ENCODE data around the gene CREB5. TPM values are rescaled to one million over a fixed set of nuclear protein-coding genes. Genes with fewer than 3 reads are reported as not detected.

Gene CREB5
- total RNA-seq, 4 donors from 2014 or later, result 16.8 to 22.4 (median 20.9) TPM

DNA sequence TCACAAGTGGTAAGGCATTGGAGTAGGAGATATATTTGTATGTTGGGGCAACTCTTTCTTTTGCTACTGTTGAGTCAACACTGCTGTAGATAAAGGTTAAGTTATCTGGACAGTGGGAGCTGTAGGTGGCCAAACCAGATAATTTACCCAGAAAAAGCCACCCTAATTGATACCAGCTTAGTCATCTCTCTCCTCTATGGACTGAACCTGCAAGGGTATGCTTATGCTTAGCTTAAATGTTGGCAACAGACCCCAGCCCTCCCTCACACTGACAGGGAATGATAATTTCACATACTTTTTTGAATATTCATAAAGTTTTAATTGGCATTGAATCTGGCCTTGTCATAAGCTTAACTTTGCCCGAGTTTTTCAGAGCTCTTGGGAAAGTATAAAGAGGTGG, 66.3 kb downstream of the CREB5 start:
- no peak overlapping the region for H3K4me3 ChIP-seq
- peaks cover 0 to 24% (median 2%) of the 10 kb centered on the region in 4 donors for H3K4me1 ChIP-seq
- H3K9me3 ChIP-seq, result no peaks in the 10 kb centered on the region
- 59 to 64% methylated on average over 1 of the region's 1 CpG for WGBS, 2 donors
- H3K27me3 ChIP-seq, result no peaks in the 10 kb centered on the region
- TF ChIP-seq, protein P1, sequence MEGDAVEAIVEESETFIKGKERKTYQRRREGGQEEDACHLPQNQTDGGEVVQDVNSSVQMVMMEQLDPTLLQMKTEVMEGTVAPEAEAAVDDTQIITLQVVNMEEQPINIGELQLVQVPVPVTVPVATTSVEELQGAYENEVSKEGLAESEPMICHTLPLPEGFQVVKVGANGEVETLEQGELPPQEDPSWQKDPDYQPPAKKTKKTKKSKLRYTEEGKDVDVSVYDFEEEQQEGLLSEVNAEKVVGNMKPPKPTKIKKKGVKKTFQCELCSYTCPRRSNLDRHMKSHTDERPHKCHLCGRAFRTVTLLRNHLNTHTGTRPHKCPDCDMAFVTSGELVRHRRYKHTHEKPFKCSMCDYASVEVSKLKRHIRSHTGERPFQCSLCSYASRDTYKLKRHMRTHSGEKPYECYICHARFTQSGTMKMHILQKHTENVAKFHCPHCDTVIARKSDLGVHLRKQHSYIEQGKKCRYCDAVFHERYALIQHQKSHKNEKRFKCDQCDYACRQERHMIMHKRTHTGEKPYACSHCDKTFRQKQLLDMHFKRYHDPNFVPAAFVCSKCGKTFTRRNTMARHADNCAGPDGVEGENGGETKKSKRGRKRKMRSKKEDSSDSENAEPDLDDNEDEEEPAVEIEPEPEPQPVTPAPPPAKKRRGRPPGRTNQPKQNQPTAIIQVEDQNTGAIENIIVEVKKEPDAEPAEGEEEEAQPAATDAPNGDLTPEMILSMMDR (IDR thresholded peaks at IDR 0.05), result no peak
- no peak for TF ChIP-seq EP300 (IDR thresholded peaks at IDR 0.05)
- TF ChIP-seq POLR2A (IDR thresholded peaks at IDR 0.05), result no peak
- H3K36me3 ChIP-seq, result no peaks in the 10 kb centered on the region
- H3K27ac ChIP-seq, result no peak overlapping the region
- no peak for DNase-seq (ENCODE audit: low spot score in 2 of 2)

DNA sequence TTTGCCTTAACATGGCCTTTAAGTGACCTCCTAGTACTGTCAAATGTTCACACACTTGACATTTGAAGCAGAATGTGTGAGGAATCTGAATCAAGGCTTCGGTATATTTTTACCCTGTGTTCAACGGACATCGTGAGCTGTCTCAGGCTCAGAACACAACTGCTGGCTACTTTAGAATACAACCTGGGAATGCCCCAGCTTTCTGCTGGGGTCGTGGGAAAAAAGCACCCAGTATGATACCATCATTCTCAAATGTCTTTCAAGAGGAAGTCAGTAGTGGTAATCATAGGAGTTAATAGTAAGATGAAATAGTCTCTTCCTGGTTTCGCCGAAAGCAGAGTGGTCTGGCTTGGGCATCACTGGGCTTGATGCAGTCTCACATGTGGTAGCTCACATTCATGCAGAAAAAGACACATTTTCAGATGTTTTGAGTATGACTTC, 67.2 kb downstream of the CREB5 start:
- Histone ChIP-seq H3K4me3 (no peak overlapping the region), H3K27me3 (no peaks in the 10 kb centered on the region), H3K9me3 (no peaks in the 10 kb centered on the region), H3K36me3 (no peaks in the 10 kb centered on the region), H3K4me1 (peaks cover 0 to 19% (median 2%) of the 10 kb centered on the region in 4 donors), H3K27ac (no peak overlapping the region)
- no peak for DNase-seq (ENCODE audit: low spot score in 2 of 2)
- 84 to 87% methylated on average over 6 of the region's 6 CpGs for WGBS, 2 donors
- TF ChIP-seq, protein P1 (IDR thresholded peaks at IDR 0.05), result no peak
- TF ChIP-seq EP300 (IDR thresholded peaks at IDR 0.05) (no peak), POLR2A (IDR thresholded peaks at IDR 0.05) (no peak)

DNA sequence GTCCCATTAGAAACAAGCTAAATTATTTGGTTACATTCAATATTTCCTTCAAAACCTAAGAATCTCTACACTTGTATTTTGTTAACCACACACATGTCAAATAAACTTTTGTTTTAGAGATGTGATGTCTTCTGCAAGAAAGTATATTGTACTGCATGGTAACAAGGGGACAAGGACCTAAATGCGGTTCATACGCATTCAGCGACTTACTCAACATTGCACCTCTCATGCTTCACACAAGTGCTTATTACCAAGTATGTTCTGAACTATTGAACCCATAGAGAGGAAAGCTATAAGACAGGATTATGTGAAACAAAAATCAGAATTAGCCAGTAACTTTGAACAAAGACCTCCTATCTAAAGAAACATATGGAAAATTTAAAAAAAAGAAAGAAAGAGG, 68.3 kb downstream of the CREB5 start:
- H3K9me3 ChIP-seq, result no peaks in the 10 kb centered on the region
- peaks cover 0 to 19% (median 2%) of the 10 kb centered on the region in 4 donors for H3K4me1 ChIP-seq
- no peaks in the 10 kb centered on the region for H3K27me3 ChIP-seq
- no peak overlapping the region for H3K4me3 ChIP-seq
- no peak for DNase-seq (ENCODE audit: low spot score in 2 of 2)
- TF ChIP-seq, protein P1 (IDR thresholded peaks at IDR 0.05), result no peak
- TF ChIP-seq POLR2A (IDR thresholded peaks at IDR 0.05) (no peak), EP300 (IDR thresholded peaks at IDR 0.05) (no peak)
- 93 to 98% methylated on average over 3 of the region's 3 CpGs for WGBS, 2 donors
- H3K27ac ChIP-seq, result no peak overlapping the region
- no peaks in the 10 kb centered on the region for H3K36me3 ChIP-seq

DNA sequence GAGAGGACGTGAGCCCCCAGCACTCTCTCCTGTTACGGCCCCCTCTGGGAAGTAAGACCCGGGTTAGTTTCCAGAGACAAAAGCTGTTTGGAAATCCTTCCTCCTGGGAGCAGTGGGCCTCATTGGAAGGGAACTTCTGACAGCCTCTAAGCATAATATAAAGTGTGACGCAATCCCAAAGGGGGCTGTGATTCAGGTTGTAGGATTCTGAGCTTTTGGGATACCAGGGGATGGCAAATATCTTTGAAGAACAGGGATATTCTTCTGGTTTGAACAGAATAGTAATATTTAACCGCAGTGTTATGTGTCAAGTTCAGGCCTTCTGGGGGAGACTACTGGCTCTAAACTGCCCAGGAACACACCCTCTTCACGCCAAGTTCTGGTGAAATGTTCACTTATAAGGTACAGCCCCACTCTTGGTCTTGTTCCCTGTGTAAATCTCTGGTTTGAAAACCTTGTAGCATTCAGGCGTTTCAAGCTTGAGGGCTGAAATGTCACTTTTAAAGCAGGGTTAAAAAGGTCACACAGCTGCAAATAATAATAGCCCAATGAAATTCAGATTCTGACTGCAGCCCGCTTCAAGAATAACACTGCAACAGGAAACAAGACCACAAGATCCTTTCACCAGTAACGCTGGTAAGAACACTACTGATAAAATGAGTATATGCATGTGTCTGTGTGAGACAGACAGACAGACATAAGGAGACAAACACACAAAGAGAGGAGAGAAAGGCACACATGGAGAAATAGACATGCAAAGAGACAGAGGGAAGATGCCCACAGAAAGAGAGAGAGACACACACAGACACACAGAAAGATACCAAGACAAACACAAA, 69.0 kb downstream of the CREB5 start:
- WGBS, 2 donors, result 56 to 59% methylated on average over 9 of the region's 9 CpGs

DNA sequence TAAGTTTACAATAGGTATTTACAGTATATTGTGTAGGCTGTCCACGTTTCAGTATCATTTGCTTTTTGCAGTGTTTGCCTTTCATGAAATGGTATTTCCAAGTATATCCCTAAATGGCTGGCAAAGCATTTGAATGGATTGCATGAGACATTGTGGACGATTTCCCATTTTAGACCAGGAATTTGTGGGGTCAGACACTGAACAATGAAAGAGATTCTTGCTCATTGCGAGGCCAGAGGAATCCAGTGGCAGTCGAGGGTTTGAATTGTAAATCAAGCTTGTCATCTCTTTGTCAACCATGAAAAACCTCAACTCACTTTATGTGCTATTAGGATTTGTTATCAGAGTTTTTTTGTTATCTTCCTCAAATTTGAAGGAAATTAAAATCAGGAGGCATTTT, 70.8 kb downstream of the CREB5 start:
- TF ChIP-seq, protein P1 (IDR thresholded peaks at IDR 0.05), result no peak
- TF ChIP-seq EP300 (IDR thresholded peaks at IDR 0.05), result no peak
- no peak for TF ChIP-seq POLR2A (IDR thresholded peaks at IDR 0.05)
- no peaks in the 10 kb centered on the region for H3K36me3 ChIP-seq
- H3K9me3 ChIP-seq, result no peaks in the 10 kb centered on the region
- H3K27me3 ChIP-seq, result no peaks in the 10 kb centered on the region
- no peak for DNase-seq (ENCODE audit: low spot score in 2 of 2)
- H3K27ac ChIP-seq, result no peak overlapping the region
- WGBS, 2 donors, result 27 to 42% methylated on average over 4 of the region's 4 CpGs
- H3K4me3 ChIP-seq, result no peak overlapping the region
- H3K4me1 ChIP-seq, result peaks cover 0 to 19% (median 2%) of the 10 kb centered on the region in 4 donors

More for the DNA sequence above, 69.0 kb downstream of the CREB5 start:
- H3K4me1 ChIP-seq, result peaks cover 0 to 19% (median 2%) of the 10 kb centered on the region in 4 donors
- no peak for TF ChIP-seq POLR2A (IDR thresholded peaks at IDR 0.05)
- TF ChIP-seq, protein P1 (IDR thresholded peaks at IDR 0.05), result no peak
- TF ChIP-seq EP300 (IDR thresholded peaks at IDR 0.05), result no peak
- H3K27ac ChIP-seq, result no peak overlapping the region
- H3K36me3 ChIP-seq, result no peaks in the 10 kb centered on the region
- H3K4me3 ChIP-seq, result no peak overlapping the region
- H3K9me3 ChIP-seq, result no peaks in the 10 kb centered on the region
- DNase-seq (ENCODE audit: low spot score in 2 of 2), result peak in 1 of 2 donors; percentile 28
- no peaks in the 10 kb centered on the region for H3K27me3 ChIP-seq
